CD14-positive monocyte (primary cell): Measurements from ENCODE around the gene HTR3C. TPM values are rescaled to one million over a fixed set of nuclear protein-coding genes. Genes with fewer than 3 reads are reported as not detected.
"Not testable (repeated sequence)": the region's sequence is repeated elsewhere in the genome, so short reads cannot be mapped to it uniquely, and the experiment has no call there.

Experiments
- DNase-seq, 3 donors: peaks; one replicate each; pipeline ENCODE4 v3.0.0-alpha.2; 2011 to 2022
- H2AFZ ChIP-seq: 2 replicates; pipeline ENCODE4 v1.6.0; 2012; ENCODE audit warnings: mild to moderate bottlenecking, low read depth, low read length, inconsistent platforms; ENCODE audit not compliant: insufficient read depth, poor library complexity, severe bottlenecking
- H3K27ac ChIP-seq, 2 donors: 1 replicate in 1 of 2; 2 replicates in 1 of 2; pipeline ENCODE4 v1.5.1; 2012 to 2013; ENCODE audit warnings: low read length in 2 of 2, control low read depth in 1 of 2, inconsistent platforms in 1 of 2, low read depth in 1 of 2, mild to moderate bottlenecking in 1 of 2
- H3K27me3 ChIP-seq, 2 donors: one replicate each; pipeline versions ENCODE4 v1.6.0 to v1.6.1; 2011 to 2013; ENCODE audit warnings: low read length in 2 of 2; ENCODE audit not compliant: control insufficient read depth in 2 of 2, insufficient read depth in 2 of 2
- H3K36me3 ChIP-seq, 2 donors: replicated peaks in 1 of 2; 1 replicate in 1 of 2; 2 replicates in 1 of 2; pipeline versions ENCODE4 v1.5.1 to v1.6.1; 2012 to 2013; ENCODE audit warnings: low read length in 2 of 2, control low read depth in 1 of 2, inconsistent platforms in 1 of 2, mild to moderate bottlenecking in 1 of 2; ENCODE audit not compliant: insufficient read depth in 2 of 2, control insufficient read depth in 1 of 2
- H3K4me1 ChIP-seq, 2 donors: 1 replicate in 1 of 2; 2 replicates in 1 of 2; pipeline versions ENCODE4 v1.5.1 to v1.6.1; 2012 to 2013; ENCODE audit warnings: low read length in 2 of 2, control low read depth in 1 of 2, inconsistent platforms in 1 of 2, mild to moderate bottlenecking in 1 of 2, moderate library complexity in 1 of 2; ENCODE audit not compliant: insufficient read depth in 2 of 2, control insufficient read depth in 1 of 2
- H3K4me2 ChIP-seq: replicated peaks from 2 replicates; pipeline ENCODE3; 2012; ENCODE audit warnings: low read length, moderate library complexity, mild to moderate bottlenecking; ENCODE audit not compliant: poor library complexity, severe bottlenecking; ENCODE audit errors: extremely low read depth
- H3K4me3 ChIP-seq, 3 experiments: fragments of 200-600 bp in 1 of 3; sonication (generic) in 1 of 3; replicated peaks in 1 of 3; 1 replicate in 2 of 3; 2 replicates in 1 of 3; pipeline ENCODE4 v1.5.1; 2011 to 2013; ENCODE audit warnings: low read length in 3 of 3, mild to moderate bottlenecking in 3 of 3, control low read depth in 2 of 3, low read depth in 2 of 3, inconsistent platforms in 1 of 3, moderate library complexity in 1 of 3
- H3K79me2 ChIP-seq: 2 replicates; pipeline ENCODE4 v1.6.0; 2012; ENCODE audit warnings: mild to moderate bottlenecking, control low read depth, inconsistent platforms, low read length, moderate library complexity; ENCODE audit not compliant: insufficient read depth
- H3K9ac ChIP-seq: 2 replicates; pipeline ENCODE4 v1.6.0; 2017; ENCODE audit warnings: low read length, mild to moderate bottlenecking; ENCODE audit not compliant: insufficient read depth, poor library complexity, severe bottlenecking
- H3K9me3 ChIP-seq, 2 donors: replicated peaks in 1 of 2; 1 replicate in 1 of 2; 2 replicates in 1 of 2; pipeline versions ENCODE4 v1.5.1 to v1.6.1; 2012 to 2013; ENCODE audit warnings: low read length in 2 of 2, control low read depth in 1 of 2; ENCODE audit not compliant: control insufficient read depth in 1 of 2, insufficient read depth in 1 of 2
- H4K20me1 ChIP-seq: 2 replicates; pipeline ENCODE4 v1.6.0; 2012; ENCODE audit warnings: mild to moderate bottlenecking, low read length, control low read depth, moderate library complexity; ENCODE audit not compliant: insufficient read depth
- H3K27ac Mint-ChIP-seq, 7 donors: one replicate each; pipeline ENCODE4 v1.8.0; 2020; ENCODE audit warnings: mild to moderate bottlenecking in 7 of 7, mixed read lengths in 7 of 7, moderate library complexity in 6 of 7, inconsistent platforms in 2 of 7
- H3K27me3 Mint-ChIP-seq, 3 donors: one replicate each; pipeline ENCODE4 v1.8.0; 2021 to 2022; ENCODE audit warnings: low read depth in 3 of 3, mild to moderate bottlenecking in 3 of 3, mixed read lengths in 3 of 3, moderate library complexity in 3 of 3, inconsistent platforms in 1 of 3
- H3K36me3 Mint-ChIP-seq, 2 donors: one replicate each; pipeline ENCODE4 v1.8.0; 2020; ENCODE audit warnings: mixed read lengths in 2 of 2, inconsistent platforms in 1 of 2, mild to moderate bottlenecking in 1 of 2
- H3K4me1 Mint-ChIP-seq: one replicate; pipeline ENCODE4 v1.8.0; 2020; ENCODE audit warnings: mild to moderate bottlenecking, mixed read lengths
- H3K4me3 Mint-ChIP-seq, 2 donors: one replicate each; pipeline ENCODE4 v1.8.0; 2020; ENCODE audit warnings: mild to moderate bottlenecking in 2 of 2, mixed read lengths in 2 of 2, moderate library complexity in 1 of 2
- H3K9me3 Mint-ChIP-seq, 7 donors: one replicate each; pipeline ENCODE4 v1.8.0; 2020 to 2022; ENCODE audit warnings: mixed read lengths in 7 of 7, mild to moderate bottlenecking in 6 of 7, moderate library complexity in 6 of 7, inconsistent platforms in 2 of 7
- CTCF ChIP-seq: fragments of 200-600 bp; IDR thresholded peaks from one replicate; pipeline ENCODE4 v1.8.0; 2022; ENCODE audit warnings: antibody characterized with exemption, mild to moderate bottlenecking
- WGBS: methylation state at CpG from one replicate; pipeline ENCODE4 v1.1.5; 2013; ENCODE audit warnings: missing lambda C conversion rate; ENCODE audit not compliant: insufficient coverage; 5-methylcytosine and 5-hydroxymethylcytosine counted together
- intact Hi-C, 2 donors: fragments of 100-400 bp; cut with micrococcal nuclease; formaldehyde crosslinking; loops; one replicate each; pipeline versions ENCODE4 v1.15.0 to v1.15.1; 2023
- polyA plus RNA-seq, 3 donors: library from polyadenylated mRNA; depleted of rRNA in 1 of 3; unstranded in 2 of 3; stranded (reverse) in 1 of 3; fragments of 300-500 nt in 2 of 3; fragments of >200 nt in 1 of 3; fragmentation: Illumina TruSeq in 2 of 3; gene quantifications; 1 replicate in 2 of 3; 2 replicates in 1 of 3; pipeline ENCODE4 v1.2.3, GENCODE V29; 2012 to 2021

The HTR3C gene
- polyA plus RNA-seq, 3 donors: not detected

GRCh38 chr3:184004476-184004875, 48.4 kb upstream of the HTR3C start:
- no peak for TF ChIP-seq CTCF
- H3K9me3 ChIP-seq: no peaks in the 10 kb centered on the region
- DNase-seq: no peak
- H3K4me3 Mint-ChIP-seq: no peak overlapping the region
- H3K27me3 Mint-ChIP-seq: no peaks in the 10 kb centered on the region
- intact Hi-C loops: no loop called here
- H3K79me2 ChIP-seq: peaks cover 3% of the 10 kb centered on the region
- no peak overlapping the region for H3K9ac ChIP-seq
- H2AFZ ChIP-seq: no peak overlapping the region
- H3K27ac ChIP-seq: no peak overlapping the region
- peaks cover 0 to 2% (median 0%) of the 10 kb centered on the region in 7 donors for H3K9me3 Mint-ChIP-seq
- WGBS: no CpG with 5 or more reads among the region's 2 CpGs
- H3K4me1 Mint-ChIP-seq: peaks cover 30% of the 10 kb centered on the region
- no peak overlapping the region for H3K4me2 ChIP-seq
- H3K27me3 ChIP-seq: no peaks in the 10 kb centered on the region
- H3K4me1 ChIP-seq: peaks cover 32 to 35% of the 10 kb centered on the region in 2 donors
- no peaks in the 10 kb centered on the region for H4K20me1 ChIP-seq
- H3K27ac Mint-ChIP-seq: no peak overlapping the region
- H3K36me3 ChIP-seq: peaks cover 0 to 7% of the 10 kb centered on the region in 2 donors
- peaks cover 15 to 25% of the 10 kb centered on the region in 2 donors for H3K36me3 Mint-ChIP-seq
- H3K4me3 ChIP-seq: no peak overlapping the region

GRCh38 chr3:184005941-184006507, 46.8 kb upstream of the HTR3C start:
- Mint-ChIP-seq H3K9me3 (peaks cover 0 to 2% (median 0%) of the 10 kb centered on the region in 7 donors), H3K27me3 (no peaks in the 10 kb centered on the region), H3K27ac (peak overlapping the region in 6 of 7 donors; percentile 51 to 87 (median 74)), H3K4me3 (peak overlapping the region; percentile 66 to 92), H3K36me3 (peaks cover 28 to 33% of the 10 kb centered on the region in 2 donors), H3K4me1 (peaks cover 30% of the 10 kb centered on the region)
- peak in 2 of 3 donors; percentile 18 to 33 for DNase-seq
- no peaks in the 10 kb centered on the region for H3K27me3 ChIP-seq
- peaks cover 3% of the 10 kb centered on the region for H3K79me2 ChIP-seq
- TF ChIP-seq CTCF: no peak
- intact Hi-C loops: no loop called here
- H2AFZ ChIP-seq: peak overlapping the region; percentile 51
- peak overlapping the region; percentile 64 for H3K4me2 ChIP-seq
- no peaks in the 10 kb centered on the region for H4K20me1 ChIP-seq
- H3K36me3 ChIP-seq: peaks cover 0 to 17% of the 10 kb centered on the region in 2 donors
- peak overlapping the region; percentile 13 to 58 (median 20) for H3K4me3 ChIP-seq
- H3K9ac ChIP-seq: no peak overlapping the region
- no peak overlapping the region for H3K27ac ChIP-seq
- H3K4me1 ChIP-seq: peaks cover 32 to 35% of the 10 kb centered on the region in 2 donors
- H3K9me3 ChIP-seq: no peaks in the 10 kb centered on the region
- 0% methylated on average over 7 of the region's 11 CpGs for WGBS

GRCh38 chr3:184007143-184007813, 45.6 kb upstream of the HTR3C start:
- Histone ChIP-seq H3K36me3 (peaks cover 6 to 29% of the 10 kb centered on the region in 2 donors), H2AFZ (peak overlapping the region; percentile 12), H3K4me2 (peak overlapping the region; percentile 64), H3K4me1 (peaks cover 32 to 35% of the 10 kb centered on the region in 2 donors), H3K4me3 (peak overlapping the region in 1 of 3 experiments; percentile 18)
- H3K79me2 ChIP-seq, intact Hi-C loops, H3K27me3 ChIP-seq, H3K9me3 ChIP-seq, H3K27me3 Mint-ChIP-seq, DNase-seq, H3K9ac ChIP-seq, H3K9me3 Mint-ChIP-seq, H4K20me1 ChIP-seq, H3K27ac ChIP-seq: not testable (repeated sequence)
- H3K36me3 Mint-ChIP-seq: peaks cover 37 to 38% of the 10 kb centered on the region in 2 donors
- H3K4me3 Mint-ChIP-seq: peak overlapping the region in 1 of 2 donors; percentile 65
- H3K4me1 Mint-ChIP-seq: peaks cover 30% of the 10 kb centered on the region
- H3K27ac Mint-ChIP-seq: peak overlapping the region in 4 of 7 donors; percentile 42 to 79 (median 49)
- WGBS: 40% methylated on average over 6 of the region's 11 CpGs
